ENCODE results near the gene COPRS.
A peak's percentile ranks its signal among the peaks of the same experiment; 100 is the strongest.

COPRS gene

DNA sequence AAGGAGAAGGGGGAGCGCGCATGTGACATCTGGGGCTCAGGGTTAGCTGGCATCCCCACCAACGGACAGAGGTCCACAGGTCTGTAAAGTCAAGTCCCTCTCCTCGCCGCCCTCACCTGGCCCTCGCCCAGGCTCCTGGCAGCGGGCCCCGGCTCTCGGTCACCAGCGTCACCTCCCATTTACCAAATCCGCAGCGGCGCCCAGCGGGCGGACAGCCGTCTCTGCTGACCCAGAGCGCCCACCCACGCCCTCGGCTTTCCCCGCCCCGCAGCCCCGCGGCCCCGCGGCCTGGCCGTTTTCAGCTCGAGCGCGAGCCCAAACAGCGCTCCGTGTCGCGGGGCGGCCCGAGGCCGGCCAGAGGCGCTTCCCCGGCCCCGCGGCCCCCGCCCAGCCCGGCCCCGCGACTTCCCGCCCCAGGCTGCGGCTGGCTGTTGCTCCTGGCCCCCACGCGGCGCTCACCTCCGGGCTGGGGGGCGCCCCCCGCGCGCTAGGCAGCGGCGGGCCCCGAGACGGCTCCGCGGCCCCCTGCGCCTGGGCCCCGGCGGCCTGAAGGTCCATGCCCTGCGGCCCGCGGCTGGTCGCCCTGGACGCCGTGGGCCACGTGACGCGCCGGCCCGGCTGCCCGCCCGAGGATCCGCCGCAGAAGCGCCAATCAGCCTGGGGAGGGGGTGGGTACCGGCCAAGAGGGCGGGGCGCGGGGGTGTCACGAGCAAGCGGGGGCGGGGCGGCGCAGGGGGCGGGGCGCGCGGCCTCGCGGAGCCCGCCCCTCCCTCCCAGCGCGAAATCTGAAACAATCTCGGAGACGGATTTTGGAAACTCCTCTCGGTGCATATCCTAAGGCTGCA is at the start of gene COPRS:
Gene COPRS, minus strand, starts transcription at position 603 of the 845 bp plus-strand sequence. Its CDS starts 45 bp downstream, at position 558.
- DNase-seq (ENCODE audit: insufficient read length, low spot score) (peak; percentile 96), FAIRE-seq (peak; percentile 92)

GRCh38 chr17:31908386-31908785 is 49.3 kb upstream of the COPRS start:
- FAIRE-seq = no peak
- DNase-seq (ENCODE audit: insufficient read length, low spot score) = no peak

- FAIRE-seq (no peak), DNase-seq (ENCODE audit: insufficient read length, low spot score) (no peak)
These were observed 48.4 kb upstream of the COPRS start for GRCh38 chr17:31907342-31907962.

DNA sequence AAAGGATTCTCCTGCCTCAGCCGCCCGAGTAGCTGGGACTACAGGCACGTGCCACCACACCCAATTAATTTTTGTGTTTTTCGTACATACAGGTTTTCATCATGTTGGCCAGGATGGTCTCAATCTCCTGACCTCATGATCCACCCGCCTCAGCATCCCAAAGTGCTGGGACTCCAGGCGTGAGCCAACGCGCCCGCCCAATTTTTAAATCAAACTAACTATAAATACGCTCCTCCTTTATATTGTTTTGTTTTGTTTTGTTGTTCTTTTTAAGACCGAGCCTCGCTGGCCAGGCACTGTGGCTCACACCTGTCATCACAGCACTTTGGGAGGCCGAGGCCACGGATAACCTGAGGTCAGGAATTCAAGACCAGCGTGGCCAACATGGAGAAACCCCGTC is 44.4 kb upstream of the COPRS start:
- FAIRE-seq (no peak), DNase-seq (ENCODE audit: insufficient read length, low spot score) (no peak)

GRCh38 chr17:31902693-31903092 is 43.6 kb upstream of the COPRS start:
- no peak for FAIRE-seq
- no peak for DNase-seq (ENCODE audit: insufficient read length, low spot score)

DNA sequence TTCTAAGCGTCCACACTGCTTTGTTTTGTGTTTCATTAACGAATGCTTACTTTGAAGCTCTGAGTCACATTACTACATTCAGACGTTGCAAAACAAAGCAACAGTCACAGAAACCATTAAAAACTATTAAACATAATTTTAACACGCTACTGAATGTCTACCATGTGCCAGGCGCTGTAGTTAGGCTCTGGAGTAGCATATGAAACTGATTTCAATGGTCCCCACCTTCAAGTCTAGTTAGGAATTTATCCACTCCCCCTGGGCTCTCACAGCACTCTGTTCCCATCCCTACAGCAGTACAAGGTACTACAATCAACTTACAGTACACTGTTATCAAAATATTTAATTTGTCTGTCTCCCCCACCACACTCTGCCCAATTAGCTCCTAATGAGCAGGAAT is 41.8 kb upstream of the COPRS start:
- no peak for DNase-seq (ENCODE audit: insufficient read length, low spot score)
- no peak for FAIRE-seq

GRCh38 chr17:31888124-31888523 is 29.1 kb upstream of the COPRS start:
- DNase-seq (ENCODE audit: insufficient read length, low spot score) (no peak), FAIRE-seq (no peak)

DNA sequence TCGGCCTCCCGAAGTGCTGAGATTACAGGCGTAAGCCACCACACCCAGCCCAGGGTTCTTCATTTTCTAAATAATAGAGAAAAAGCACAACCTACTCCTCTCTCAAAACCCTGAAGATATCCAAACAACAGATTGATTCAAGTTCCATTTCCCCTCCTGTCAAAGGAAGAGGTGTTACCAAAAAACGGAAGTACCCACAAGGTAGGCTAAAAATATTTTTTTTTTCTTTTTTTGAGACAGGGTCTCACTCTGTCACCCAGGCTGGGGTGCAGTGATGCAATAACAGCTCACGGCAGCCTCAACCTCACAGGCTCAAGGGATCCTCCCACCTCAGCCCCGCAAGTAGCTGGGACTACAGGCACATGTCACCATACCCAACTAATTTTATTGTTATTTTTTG is 23.5 kb upstream of the COPRS start:
- DNase-seq (ENCODE audit: insufficient read length, low spot score) (no peak), FAIRE-seq (no peak)

DNA sequence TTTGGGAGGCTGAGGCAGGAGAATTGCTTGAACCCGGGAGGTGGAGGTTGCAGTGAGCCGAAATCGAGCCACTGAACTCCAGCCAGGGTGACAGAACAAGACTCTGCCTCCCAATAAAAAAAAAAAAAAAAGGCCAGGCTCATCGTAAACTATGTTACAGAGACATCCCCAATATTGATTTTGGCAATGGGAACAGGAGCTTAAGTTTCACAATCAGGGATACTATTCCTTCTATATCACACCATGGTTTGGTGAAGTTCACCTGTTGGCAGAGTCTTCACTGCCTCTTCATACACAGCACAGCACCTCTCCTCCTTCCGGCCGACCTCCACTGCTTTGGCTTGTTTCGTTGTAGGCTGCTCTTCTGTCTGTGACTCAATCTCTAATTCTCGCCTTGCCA is 21.3 kb upstream of the COPRS start:
- no peak for FAIRE-seq

DNA sequence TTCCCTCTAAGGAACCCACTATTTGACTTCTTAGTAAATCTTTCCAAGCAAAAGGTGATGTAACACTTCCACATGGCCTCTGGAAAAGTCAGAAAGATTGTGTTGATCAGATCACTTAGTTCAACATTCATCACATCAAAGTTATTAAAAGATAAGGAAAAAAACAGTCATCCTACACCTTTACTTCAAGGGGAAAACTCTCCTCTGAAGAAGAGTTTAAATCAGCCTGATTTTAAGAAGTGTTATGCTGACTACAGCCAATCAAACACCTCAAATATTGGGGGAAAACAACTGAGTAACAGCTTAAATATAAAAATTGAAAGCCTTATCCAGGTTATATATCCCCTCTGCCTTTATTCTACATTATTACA is 19.6 kb upstream of the COPRS start:
- DNase-seq (ENCODE audit: insufficient read length, low spot score) (no peak), FAIRE-seq (no peak)

More for the DNA sequence above, 21.3 kb upstream of the COPRS start:
- no peak for DNase-seq (ENCODE audit: insufficient read length, low spot score)

GRCh38 chr17:31877911-31878702 is 19.1 kb upstream of the COPRS start:
- no peak for FAIRE-seq

DNA sequence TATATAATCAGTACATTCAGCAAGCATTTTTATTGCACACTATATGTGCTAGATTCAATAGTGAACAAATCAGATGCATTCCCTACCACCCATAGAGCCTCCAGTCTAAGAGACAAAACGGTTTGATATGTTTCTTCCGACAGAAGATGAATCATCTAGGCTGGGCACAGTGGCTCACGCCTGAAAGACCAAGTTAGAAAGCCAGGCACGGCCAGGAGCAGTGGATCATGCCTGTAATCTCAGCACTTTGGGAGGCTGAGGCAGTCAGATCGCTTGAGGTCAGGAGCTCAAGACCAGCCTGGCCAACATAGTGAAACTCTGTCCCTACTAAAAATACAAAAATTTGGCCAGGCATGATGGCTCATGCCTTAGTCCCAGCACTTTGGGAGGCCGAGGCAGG is 18.3 kb upstream of the COPRS start:
- FAIRE-seq = no peak
- no peak for DNase-seq (ENCODE audit: insufficient read length, low spot score)

More at GRCh38 chr17:31877911-31878702, 19.1 kb upstream of the COPRS start:
- DNase-seq (ENCODE audit: insufficient read length, low spot score) = no peak

GRCh38 chr17:31875081-31875480 is 16.0 kb upstream of the COPRS start:
- no peak for FAIRE-seq
- DNase-seq (ENCODE audit: insufficient read length, low spot score) = no peak

DNA sequence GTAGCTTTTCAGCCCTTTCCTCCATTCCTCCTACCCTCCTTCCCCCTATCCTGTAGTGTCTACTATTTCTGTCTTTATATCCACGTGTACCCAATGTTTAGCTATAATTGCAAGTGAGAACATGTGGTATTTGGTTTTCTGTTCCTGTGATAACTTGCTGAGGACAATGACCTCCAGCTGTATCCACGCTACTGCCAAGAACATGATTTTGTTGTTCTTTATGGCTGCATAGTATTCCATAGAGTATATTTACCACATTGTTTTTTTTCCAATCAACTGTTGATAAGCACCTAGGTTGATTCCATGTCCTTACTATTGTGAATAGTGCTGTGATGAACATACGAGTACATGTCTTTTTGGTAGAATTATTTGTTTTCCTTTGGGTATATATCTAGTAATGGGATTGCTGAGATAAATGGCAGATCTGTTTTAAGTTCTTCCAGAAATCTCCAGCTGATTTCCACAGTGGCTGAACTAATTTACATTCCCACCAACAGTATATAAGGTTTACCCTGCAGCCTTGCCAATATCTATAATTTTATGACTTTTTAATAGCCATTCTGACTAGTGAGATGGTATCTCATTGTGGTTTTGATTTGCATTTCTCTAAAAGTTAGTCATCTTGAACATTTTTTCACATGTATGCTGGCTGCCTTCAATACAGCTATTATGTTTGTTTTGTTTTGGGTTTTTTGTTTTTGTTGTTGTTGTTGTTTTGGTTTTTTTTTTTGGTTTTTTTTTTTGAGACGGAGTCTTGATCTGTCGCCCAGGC is 10.9 kb upstream of the COPRS start:
- DNase-seq (ENCODE audit: insufficient read length, low spot score) = no peak
- no peak for FAIRE-seq

GRCh38 chr17:31869031-31869430 is 10.0 kb upstream of the COPRS start:
- FAIRE-seq = no peak
- no peak for DNase-seq (ENCODE audit: insufficient read length, low spot score)

DNA sequence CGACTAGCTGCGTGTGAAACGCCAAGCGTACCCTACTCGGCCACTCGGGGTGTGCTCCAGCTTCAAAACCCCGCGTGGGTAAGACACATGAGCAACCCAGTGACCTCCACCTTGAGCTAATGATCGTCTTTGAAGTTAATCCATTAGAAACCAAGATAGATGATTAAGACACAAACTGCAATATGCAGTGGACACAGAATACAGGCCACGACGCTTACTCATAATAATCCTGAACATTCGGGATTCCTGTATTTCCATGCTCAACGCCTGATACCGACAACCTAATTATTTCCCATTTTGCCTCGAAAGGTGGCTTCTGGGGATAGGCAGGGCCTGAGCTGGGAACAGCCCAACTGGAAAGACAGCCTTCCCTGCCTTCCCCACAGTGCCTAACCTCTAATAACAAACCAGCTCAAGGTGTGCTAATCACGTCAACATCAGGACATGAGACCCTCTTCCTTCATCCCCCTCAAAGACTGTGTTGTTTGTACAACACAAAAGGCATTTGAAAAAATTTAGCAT is 504 bp upstream of the COPRS start:
- FAIRE-seq (no peak), DNase-seq (ENCODE audit: insufficient read length, low spot score) (no peak)

GRCh38 chr17:31857920-31858641 is 963 bp downstream of the COPRS start:
- FAIRE-seq = no peak
- no peak for DNase-seq (ENCODE audit: insufficient read length, low spot score)

GRCh38 chr17:31856750-31857149 is 2.3 kb downstream of the COPRS start:
- no peak for FAIRE-seq
- DNase-seq (ENCODE audit: insufficient read length, low spot score) = no peak

GRCh38 chr17:31854672-31855071 is 4.4 kb downstream of the COPRS start:
- FAIRE-seq (no peak), DNase-seq (ENCODE audit: insufficient read length, low spot score) (no peak)

Data from HTR-8/SVneo (cell line).